Activated T-cell treated with anti-CD3 and anti-CD28 coated beads for 48 hours (primary cell): ENCODE data around the gene SCGB2A2.

Source experiments
- DNase-seq: peaks from one replicate; pipeline ENCODE4 v3.0.0-alpha.2; 2020; ENCODE audit warnings: low read depth

SCGB2A2 gene

DNA sequence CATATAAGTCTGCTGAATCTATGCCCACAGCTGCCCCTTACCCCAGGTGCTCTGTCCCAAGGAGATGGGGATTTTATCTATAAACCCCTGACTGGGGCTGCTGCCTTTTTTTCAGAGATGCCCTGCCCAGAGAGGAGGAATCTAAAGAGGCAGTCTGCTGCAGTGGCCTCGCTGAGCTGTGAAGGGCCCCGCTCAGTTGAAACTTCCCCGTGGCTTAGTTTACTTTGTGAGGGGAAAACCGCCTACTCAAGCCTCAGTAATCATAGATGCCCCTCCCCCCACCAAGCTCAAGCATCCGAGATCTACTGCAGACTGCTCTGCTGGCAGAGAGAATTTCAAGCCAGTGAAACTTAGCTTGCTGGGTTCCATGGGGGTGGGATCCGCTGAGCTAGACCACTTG lies 36.3 kb downstream of the SCGB2A2 start:
- DNase-seq, result no peak

DNA sequence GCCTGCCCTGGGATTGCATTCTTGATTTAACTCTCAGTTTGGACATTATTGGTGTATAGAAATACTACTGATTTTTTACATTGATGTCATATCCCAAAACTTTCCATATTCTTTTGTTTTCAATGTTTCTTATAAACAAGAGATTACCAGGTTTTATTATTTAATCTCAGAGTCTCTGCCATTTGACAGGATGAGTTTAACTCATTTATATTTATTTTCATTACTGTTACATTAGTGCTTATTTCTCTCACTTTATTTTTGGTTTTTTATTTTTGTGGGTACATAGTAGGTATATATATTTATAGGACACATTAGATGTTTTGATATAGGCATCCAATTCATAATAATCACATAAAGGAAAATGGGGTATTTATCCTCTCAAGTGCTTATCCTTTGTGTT lies 38.0 kb downstream of the SCGB2A2 start:
- no peak for DNase-seq

DNA sequence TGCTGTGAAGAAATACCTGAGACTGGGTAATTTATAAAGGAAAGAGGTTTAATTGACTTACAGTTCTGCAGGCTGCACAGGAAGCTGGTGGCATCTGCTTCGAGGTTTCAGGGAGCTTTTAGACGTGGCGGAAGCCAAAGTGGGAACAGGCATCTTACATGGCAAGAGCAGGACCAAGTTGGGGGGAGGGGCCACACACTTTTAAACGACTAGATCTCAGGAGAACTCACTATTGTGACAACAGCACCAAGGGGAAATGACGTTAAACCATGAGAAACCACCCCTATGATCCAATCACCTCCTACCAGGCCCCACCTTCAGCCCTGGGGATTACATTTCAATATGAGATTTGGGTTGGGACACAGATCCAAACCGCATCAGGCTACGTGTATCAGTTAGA lies 40.0 kb downstream of the SCGB2A2 start:
- no peak for DNase-seq

DNA sequence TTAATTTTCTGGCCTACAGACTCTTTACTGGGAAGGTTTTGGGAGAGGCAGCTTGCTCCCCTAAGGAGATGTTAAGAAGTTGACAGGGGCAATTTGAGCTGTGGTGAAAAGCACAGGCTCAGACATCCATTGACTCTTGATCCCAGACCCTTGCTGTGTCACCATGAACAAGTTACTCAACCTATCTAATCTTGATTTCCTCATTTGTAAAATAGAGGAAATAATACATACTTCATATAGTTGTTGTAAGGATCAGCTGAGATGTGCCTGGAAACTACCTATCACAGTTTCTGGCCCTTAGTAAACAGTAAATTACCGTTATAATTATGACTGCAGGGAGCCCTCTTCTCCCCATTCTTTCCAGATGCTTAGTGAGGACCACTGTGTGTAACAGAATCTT lies 45.5 kb downstream of the SCGB2A2 start:
- DNase-seq, result no peak

DNA sequence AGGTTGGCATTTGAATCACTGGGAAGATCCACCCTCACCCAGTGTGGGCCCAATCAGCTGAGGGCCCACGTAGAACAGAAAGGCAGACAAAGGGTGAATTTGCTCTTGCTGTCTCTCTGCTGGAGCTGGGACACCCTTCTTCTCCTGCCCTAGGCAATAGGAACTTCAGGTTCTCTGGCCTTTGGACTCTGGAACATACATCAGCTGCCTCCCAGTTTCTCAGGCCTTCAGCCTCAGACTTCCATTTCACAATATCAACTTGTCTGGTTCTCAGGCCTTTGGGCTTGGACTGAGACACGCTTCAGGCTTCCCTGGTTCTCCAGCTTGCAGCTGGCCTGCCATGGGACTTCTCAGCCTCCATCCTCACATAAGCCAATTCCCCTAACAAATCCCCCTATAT lies 52.6 kb downstream of the SCGB2A2 start:
- DNase-seq, result no peak
